Measurements from ENCODE around the gene QKI. TPM values are rescaled to one million over a fixed set of nuclear protein-coding genes. Genes with fewer than 3 reads are reported as not detected.

QKI gene
- total and polyA plus RNA-seq, 2 experiments from 2014 or later: 38.0 to 92.5 TPM

- WGBS (ENCODE audit: low lambda C conversion rate, missing lambda C conversion rate): 89% methylated on average over 7 of the region's 7 CpGs
- no peaks in the 10 kb centered on the region for H3K9me2 ChIP-seq (replicated peaks; ENCODE audit: insufficient read depth)
Measured at GRCh38 chr6:163402616-163403015, 11.9 kb upstream of the QKI start.

DNA sequence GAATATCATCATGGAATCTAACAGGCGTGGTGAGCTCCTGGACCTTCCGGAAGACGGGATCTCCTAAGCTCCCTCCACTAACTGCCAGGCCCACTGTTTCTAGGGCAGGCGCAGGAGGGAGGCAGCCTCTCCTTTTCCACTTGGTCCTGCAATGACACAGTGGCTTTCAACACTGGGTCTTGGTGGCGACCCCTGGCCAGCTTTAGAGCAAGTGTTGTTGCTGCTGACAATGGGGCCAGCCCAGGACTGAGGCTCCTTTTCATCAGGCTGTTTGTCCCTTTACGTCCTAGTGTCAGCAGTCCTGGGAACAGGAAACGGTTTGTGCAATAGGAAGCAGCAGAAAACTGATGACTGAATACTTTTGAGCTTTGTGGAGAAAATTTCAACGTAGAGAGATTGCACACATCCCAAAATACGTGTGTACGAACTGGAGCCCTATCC lies 9.7 kb upstream of the QKI start:
- Histone ChIP-seq H2AFZ (no peak overlapping the region), H3K4me2 (no peak overlapping the region), H4K20me1 (ENCODE audit: insufficient read depth, poor library complexity, severe bottlenecking) (no peaks in the 10 kb centered on the region), H3K79me2 (no peaks in the 10 kb centered on the region), H3K4me3 (no peak overlapping the region), H3K27me3 (no peaks in the 10 kb centered on the region), H3K36me3 (replicated peaks; ENCODE audit: insufficient read depth, low read depth) (no peaks in the 10 kb centered on the region), H3K27ac (no peak overlapping the region), H3K9me2 (replicated peaks; ENCODE audit: insufficient read depth) (no peaks in the 10 kb centered on the region), H3K4me1 (ENCODE audit: insufficient read depth) (peaks cover 5% of the 10 kb centered on the region), H3K9me3 (ENCODE audit: low read depth) (no peaks in the 10 kb centered on the region)
- 90% methylated on average over 10 of the region's 10 CpGs for WGBS (ENCODE audit: low lambda C conversion rate, missing lambda C conversion rate)
- no peak for TF ChIP-seq EZH2phosphoT487 (IDR thresholded peaks at IDR 0.05; ENCODE audit: low read depth, severe bottlenecking, unreplicated experiment)
- TF ChIP-seq EZH2 (IDR thresholded peaks at IDR 0.05; ENCODE audit: borderline replicate concordance): no peak
- TF ChIP-seq, protein P1, sequence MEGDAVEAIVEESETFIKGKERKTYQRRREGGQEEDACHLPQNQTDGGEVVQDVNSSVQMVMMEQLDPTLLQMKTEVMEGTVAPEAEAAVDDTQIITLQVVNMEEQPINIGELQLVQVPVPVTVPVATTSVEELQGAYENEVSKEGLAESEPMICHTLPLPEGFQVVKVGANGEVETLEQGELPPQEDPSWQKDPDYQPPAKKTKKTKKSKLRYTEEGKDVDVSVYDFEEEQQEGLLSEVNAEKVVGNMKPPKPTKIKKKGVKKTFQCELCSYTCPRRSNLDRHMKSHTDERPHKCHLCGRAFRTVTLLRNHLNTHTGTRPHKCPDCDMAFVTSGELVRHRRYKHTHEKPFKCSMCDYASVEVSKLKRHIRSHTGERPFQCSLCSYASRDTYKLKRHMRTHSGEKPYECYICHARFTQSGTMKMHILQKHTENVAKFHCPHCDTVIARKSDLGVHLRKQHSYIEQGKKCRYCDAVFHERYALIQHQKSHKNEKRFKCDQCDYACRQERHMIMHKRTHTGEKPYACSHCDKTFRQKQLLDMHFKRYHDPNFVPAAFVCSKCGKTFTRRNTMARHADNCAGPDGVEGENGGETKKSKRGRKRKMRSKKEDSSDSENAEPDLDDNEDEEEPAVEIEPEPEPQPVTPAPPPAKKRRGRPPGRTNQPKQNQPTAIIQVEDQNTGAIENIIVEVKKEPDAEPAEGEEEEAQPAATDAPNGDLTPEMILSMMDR (IDR thresholded peaks at IDR 0.05; ENCODE audit: poor library complexity): no peak
- no peak for DNase-seq (ENCODE audit: low spot score)

More at GRCh38 chr6:163402616-163403015, 11.9 kb upstream of the QKI start:
- Histone ChIP-seq H2AFZ (no peak overlapping the region), H3K9me3 (ENCODE audit: low read depth) (no peaks in the 10 kb centered on the region), H3K4me2 (no peak overlapping the region), H3K27ac (no peak overlapping the region), H3K27me3 (no peaks in the 10 kb centered on the region), H3K4me3 (no peak overlapping the region), H3K79me2 (no peaks in the 10 kb centered on the region), H3K36me3 (replicated peaks; ENCODE audit: insufficient read depth, low read depth) (no peaks in the 10 kb centered on the region), H4K20me1 (ENCODE audit: insufficient read depth, poor library complexity, severe bottlenecking) (no peaks in the 10 kb centered on the region), H3K4me1 (ENCODE audit: insufficient read depth) (peaks cover 5% of the 10 kb centered on the region)
- DNase-seq (ENCODE audit: low spot score): no peak
- no peak for TF ChIP-seq EZH2 (IDR thresholded peaks at IDR 0.05; ENCODE audit: borderline replicate concordance)
- TF ChIP-seq, protein P1 (IDR thresholded peaks at IDR 0.05; ENCODE audit: poor library complexity): no peak
- TF ChIP-seq EZH2phosphoT487 (IDR thresholded peaks at IDR 0.05; ENCODE audit: low read depth, severe bottlenecking, unreplicated experiment): no peak

- peak overlapping the region; percentile 32 for H3K27ac ChIP-seq
- no peaks in the 10 kb centered on the region for H4K20me1 ChIP-seq (ENCODE audit: insufficient read depth, poor library complexity, severe bottlenecking)
- H3K27me3 ChIP-seq: no peaks in the 10 kb centered on the region
- no peaks in the 10 kb centered on the region for H3K9me2 ChIP-seq (replicated peaks; ENCODE audit: insufficient read depth)
- H3K79me2 ChIP-seq: no peaks in the 10 kb centered on the region
- H3K4me3 ChIP-seq: no peak overlapping the region
- H3K4me1 ChIP-seq (ENCODE audit: insufficient read depth): peaks cover 5% of the 10 kb centered on the region
- 70% methylated on average over 18 of the region's 18 CpGs for WGBS (ENCODE audit: low lambda C conversion rate, missing lambda C conversion rate)
- no peaks in the 10 kb centered on the region for H3K9me3 ChIP-seq (ENCODE audit: low read depth)
- DNase-seq (ENCODE audit: low spot score): peak; percentile 30
- peak overlapping the region; percentile 54 for H2AFZ ChIP-seq
- H3K4me2 ChIP-seq: peak overlapping the region; percentile 72
- H3K36me3 ChIP-seq (replicated peaks; ENCODE audit: insufficient read depth, low read depth): no peaks in the 10 kb centered on the region
- no peak for TF ChIP-seq EZH2 (IDR thresholded peaks at IDR 0.05; ENCODE audit: borderline replicate concordance)
- TF ChIP-seq, protein P1 (IDR thresholded peaks at IDR 0.05; ENCODE audit: poor library complexity): no peak
- TF ChIP-seq EZH2phosphoT487 (IDR thresholded peaks at IDR 0.05; ENCODE audit: low read depth, severe bottlenecking, unreplicated experiment): no peak
Measured at GRCh38 chr6:163405412-163406309, 8.9 kb upstream of the QKI start.

All from hepatocyte (in vitro differentiated cells).